ENCODE results near the gene RIC8A. TPM values are rescaled to one million over a fixed set of nuclear protein-coding genes. Genes with fewer than 3 reads are reported as not detected.

Gene RIC8A
- total and polyA plus RNA-seq, 2 of the 13 experiments (the other 11 are each of a cell fraction or from before 2014, with no cell fraction given): 62.1 to 63.8 TPM

DNA sequence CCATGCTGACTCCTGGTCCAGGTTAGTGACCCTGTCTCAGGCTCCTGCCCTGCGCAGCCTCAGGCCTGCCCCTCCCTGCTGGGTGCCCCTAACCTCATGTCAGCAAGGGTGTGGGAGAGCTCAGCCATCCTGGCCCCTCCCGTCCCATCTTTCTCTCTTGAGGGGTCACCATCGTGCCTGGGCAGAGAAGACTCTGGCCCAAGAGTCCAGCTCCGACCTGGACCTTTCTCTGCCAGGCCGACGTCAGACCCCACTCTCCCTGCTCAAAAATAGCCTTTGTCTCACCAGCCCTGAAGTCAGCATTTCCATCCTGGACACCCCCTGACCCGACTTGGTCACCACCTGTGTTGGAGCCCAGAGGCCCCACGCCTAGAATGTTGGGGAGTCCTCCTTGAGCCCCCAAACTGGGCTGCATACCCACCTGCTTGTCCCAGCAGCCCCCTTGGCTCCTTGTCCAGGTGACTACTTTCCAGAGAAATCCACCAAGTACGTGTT, 9.7 kb upstream of the RIC8A start (continued):
- TF ChIP-seq RBM22 (optimal IDR thresholded peaks at IDR 0.05; ENCODE audit: low read length): no peak
- TF ChIP-seq, protein P1, sequence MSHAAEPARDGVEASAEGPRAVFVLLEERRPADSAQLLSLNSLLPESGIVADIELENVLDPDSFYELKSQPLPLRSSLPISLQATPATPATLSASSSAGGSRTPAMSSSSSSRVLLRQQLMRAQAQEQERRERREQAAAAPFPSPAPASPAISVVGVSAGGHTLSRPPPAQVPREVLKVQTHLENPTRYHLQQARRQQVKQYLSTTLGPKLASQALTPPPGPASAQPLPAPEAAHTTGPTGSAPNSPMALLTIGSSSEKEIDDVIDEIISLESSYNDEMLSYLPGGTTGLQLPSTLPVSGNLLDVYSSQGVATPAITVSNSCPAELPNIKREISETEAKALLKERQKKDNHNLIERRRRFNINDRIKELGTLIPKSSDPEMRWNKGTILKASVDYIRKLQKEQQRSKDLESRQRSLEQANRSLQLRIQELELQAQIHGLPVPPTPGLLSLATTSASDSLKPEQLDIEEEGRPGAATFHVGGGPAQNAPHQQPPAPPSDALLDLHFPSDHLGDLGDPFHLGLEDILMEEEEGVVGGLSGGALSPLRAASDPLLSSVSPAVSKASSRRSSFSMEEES (CRISPR knock-in tag; IDR thresholded peaks at IDR 0.05): no peak
- TF ChIP-seq PITX1 (CRISPR knock-in tag; IDR thresholded peaks at IDR 0.05): no peak
- TF ChIP-seq ZNF703 (CRISPR knock-in tag; IDR thresholded peaks at IDR 0.05; ENCODE audit: borderline replicate concordance): no peak

DNA sequence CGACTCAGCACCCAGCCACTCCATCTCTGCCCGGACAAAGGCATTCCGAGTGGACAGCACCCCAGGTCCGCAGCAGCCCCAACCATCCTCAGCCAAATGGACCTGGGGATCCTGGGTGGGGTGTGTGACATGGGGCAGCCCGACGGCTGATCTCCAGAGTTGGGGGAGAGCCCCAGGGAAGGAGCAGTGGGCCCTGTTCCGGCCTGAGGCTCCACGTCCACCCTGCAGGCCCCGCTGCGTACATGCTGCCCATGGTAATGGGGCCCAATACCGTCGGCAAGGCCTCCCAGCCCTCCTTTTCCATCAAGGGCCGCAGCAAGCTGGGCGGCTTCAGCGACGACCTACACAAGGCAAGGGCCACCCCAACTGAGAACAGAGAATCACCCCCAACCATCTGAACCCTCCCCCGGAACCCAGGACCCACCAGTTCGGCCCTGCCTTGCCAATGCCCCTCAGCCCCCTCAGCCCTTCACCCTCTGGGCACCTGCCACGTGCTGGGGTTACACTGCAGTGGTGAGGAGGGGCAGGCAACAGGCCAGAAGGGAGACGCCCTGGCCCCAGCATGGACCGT, 9.2 kb upstream of the RIC8A start:
- ChIA-PET CTCF (ENCODE audit: low intra/inter-chr PET ratio, low total read pairs) (no interaction called here), POLR2A (no interaction called here)
- Histone ChIP-seq H3K4me1 (ENCODE audit: insufficient read depth, low read length) (0 out of 2 replicates have a peak, but pooled peaks cover 5% of the 10 kb centered on the region), H3K27ac (ENCODE audit: extremely low read length, insufficient read depth, low read length) (no peak overlapping the region), H3K9ac (ENCODE audit: insufficient read depth, low read depth, low read length) (no peak overlapping the region), H4K20me1 (ENCODE audit: insufficient read depth, low read length) (no peaks in the 10 kb centered on the region), H3K4me3 (replicated peaks in 1 of 3; ENCODE audit: insufficient read depth in 1 of 3, low read depth in 2 of 3, low read length in 3 of 3) (no peak overlapping the region), H2AFZ (ENCODE audit: low read length) (no peak overlapping the region), H3K79me2 (ENCODE audit: insufficient read depth, low read length) (no peaks in the 10 kb centered on the region), H3K4me2 (ENCODE audit: low read depth, low read length) (no peak overlapping the region), H3K27me3 (ENCODE audit: control insufficient read depth in 1 of 2, insufficient read depth in 2 of 2, low read length in 2 of 2) (peaks cover 0 to 1% of the 10 kb centered on the region in 2 experiments; a peak in 1 of 5 replicates), H3K9me3 (ENCODE audit: low read length) (no peaks in the 10 kb centered on the region), H3K36me3 (replicated peaks in 1 of 2; ENCODE audit: control insufficient read depth in 1 of 2, insufficient read depth in 2 of 2, low read length in 2 of 2) (no peaks in the 10 kb centered on the region)
- in situ Hi-C loops (cut with HindIII; ENCODE audit: extremely low pct_ligation_motif_present, low pct_unique_long_range_greater_than_20kb) (no loop called here), intact Hi-C loops (cut with micrococcal nuclease; ENCODE audit: unreplicated experiment) (no loop called here)
- ATAC-seq (no peak; the same call in 1 of the 3 replicates), FAIRE-seq (no peak), DNase-seq (ENCODE audit: low spot score) (no peak)
- no TSS peak for BruUV-seq (replicated peaks)
- TF ChIP-seq, protein P2, sequence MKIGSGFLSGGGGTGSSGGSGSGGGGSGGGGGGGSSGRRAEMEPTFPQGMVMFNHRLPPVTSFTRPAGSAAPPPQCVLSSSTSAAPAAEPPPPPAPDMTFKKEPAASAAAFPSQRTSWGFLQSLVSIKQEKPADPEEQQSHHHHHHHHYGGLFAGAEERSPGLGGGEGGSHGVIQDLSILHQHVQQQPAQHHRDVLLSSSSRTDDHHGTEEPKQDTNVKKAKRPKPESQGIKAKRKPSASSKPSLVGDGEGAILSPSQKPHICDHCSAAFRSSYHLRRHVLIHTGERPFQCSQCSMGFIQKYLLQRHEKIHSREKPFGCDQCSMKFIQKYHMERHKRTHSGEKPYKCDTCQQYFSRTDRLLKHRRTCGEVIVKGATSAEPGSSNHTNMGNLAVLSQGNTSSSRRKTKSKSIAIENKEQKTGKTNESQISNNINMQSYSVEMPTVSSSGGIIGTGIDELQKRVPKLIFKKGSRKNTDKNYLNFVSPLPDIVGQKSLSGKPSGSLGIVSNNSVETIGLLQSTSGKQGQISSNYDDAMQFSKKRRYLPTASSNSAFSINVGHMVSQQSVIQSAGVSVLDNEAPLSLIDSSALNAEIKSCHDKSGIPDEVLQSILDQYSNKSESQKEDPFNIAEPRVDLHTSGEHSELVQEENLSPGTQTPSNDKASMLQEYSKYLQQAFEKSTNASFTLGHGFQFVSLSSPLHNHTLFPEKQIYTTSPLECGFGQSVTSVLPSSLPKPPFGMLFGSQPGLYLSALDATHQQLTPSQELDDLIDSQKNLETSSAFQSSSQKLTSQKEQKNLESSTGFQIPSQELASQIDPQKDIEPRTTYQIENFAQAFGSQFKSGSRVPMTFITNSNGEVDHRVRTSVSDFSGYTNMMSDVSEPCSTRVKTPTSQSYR (CRISPR knock-in tag; IDR thresholded peaks at IDR 0.05; ENCODE audit: borderline replicate concordance): no peak
- TF ChIP-seq, protein P3, sequence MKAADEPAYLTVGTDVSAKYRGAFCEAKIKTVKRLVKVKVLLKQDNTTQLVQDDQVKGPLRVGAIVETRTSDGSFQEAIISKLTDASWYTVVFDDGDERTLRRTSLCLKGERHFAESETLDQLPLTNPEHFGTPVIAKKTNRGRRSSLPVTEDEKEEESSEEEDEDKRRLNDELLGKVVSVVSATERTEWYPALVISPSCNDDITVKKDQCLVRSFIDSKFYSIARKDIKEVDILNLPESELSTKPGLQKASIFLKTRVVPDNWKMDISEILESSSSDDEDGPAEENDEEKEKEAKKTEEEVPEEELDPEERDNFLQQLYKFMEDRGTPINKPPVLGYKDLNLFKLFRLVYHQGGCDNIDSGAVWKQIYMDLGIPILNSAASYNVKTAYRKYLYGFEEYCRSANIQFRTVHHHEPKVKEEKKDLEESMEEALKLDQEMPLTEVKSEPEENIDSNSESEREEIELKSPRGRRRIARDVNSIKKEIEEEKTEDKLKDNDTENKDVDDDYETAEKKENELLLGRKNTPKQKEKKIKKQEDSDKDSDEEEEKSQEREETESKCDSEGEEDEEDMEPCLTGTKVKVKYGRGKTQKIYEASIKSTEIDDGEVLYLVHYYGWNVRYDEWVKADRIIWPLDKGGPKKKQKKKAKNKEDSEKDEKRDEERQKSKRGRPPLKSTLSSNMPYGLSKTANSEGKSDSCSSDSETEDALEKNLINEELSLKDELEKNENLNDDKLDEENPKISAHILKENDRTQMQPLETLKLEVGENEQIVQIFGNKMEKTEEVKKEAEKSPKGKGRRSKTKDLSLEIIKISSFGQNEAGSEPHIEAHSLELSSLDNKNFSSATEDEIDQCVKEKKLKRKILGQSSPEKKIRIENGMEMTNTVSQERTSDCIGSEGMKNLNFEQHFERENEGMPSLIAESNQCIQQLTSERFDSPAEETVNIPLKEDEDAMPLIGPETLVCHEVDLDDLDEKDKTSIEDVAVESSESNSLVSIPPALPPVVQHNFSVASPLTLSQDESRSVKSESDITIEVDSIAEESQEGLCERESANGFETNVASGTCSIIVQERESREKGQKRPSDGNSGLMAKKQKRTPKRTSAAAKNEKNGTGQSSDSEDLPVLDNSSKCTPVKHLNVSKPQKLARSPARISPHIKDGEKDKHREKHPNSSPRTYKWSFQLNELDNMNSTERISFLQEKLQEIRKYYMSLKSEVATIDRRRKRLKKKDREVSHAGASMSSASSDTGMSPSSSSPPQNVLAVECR (CRISPR knock-in tag; IDR thresholded peaks at IDR 0.05; ENCODE audit: borderline replicate concordance): no peak
- TF ChIP-seq AGO1 (IDR thresholded peaks at IDR 0.05; ENCODE audit: low read depth, low read length, poor library complexity, severe bottlenecking) (peak; percentile 22), CBX5 (CRISPR knock-in tag; IDR thresholded peaks at IDR 0.05; ENCODE audit: borderline replicate concordance) (no peak)
- TF ChIP-seq, protein P4, sequence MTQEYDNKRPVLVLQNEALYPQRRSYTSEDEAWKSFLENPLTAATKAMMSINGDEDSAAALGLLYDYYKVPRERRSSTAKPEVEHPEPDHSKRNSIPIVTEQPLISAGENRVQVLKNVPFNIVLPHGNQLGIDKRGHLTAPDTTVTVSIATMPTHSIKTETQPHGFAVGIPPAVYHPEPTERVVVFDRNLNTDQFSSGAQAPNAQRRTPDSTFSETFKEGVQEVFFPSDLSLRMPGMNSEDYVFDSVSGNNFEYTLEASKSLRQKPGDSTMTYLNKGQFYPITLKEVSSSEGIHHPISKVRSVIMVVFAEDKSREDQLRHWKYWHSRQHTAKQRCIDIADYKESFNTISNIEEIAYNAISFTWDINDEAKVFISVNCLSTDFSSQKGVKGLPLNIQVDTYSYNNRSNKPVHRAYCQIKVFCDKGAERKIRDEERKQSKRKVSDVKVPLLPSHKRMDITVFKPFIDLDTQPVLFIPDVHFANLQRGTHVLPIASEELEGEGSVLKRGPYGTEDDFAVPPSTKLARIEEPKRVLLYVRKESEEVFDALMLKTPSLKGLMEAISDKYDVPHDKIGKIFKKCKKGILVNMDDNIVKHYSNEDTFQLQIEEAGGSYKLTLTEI (CRISPR knock-in tag; conservative IDR thresholded peaks at IDR 0.05): no peak
- WGBS (ENCODE audit: low lambda C conversion rate): 61% methylated on average over 5 of the region's 21 CpGs
